Endothelial cell of umbilical vein (primary cell): ENCODE results near the gene APELA. TPM values are rescaled to one million over a fixed set of nuclear protein-coding genes. Genes with fewer than 3 reads are reported as not detected.

Source experiments
- BruUV-seq: library from RNA; stranded (reverse); fragments of 400-500 nt; replicated peaks from 2 replicates; lab custom pipeline; 2021; lab: Mats Ljungman, UMichigan
- CTCF ChIA-PET: fragments of 300-600, 350-600 bp; sonication (Branson Sonifier 250); formaldehyde crosslinking; loops from one replicate; lab custom pipeline; 2021; ENCODE audit warnings: antibody characterized with exemption, inconsistent platforms; lab: Charles Lee
- POLR2A ChIA-PET: fragments of 300-600, 350-600 bp; sonication (Branson Sonifier 250); formaldehyde crosslinking; loops from one replicate; lab custom pipeline; 2021; ENCODE audit warnings: antibody characterized with exemption, inconsistent platforms; lab: Charles Lee
- DNase-seq: peaks from one replicate; pipeline ENCODE4 v3.0.0-alpha.2; 2011; ENCODE audit warnings: low read depth, low spot score
- FAIRE-seq: peaks from 2 replicates; lab custom pipeline; 2011; peaks lifted over from hg19 to GRCh38; lab: Jason Lieb, UNC
- H2AFZ ChIP-seq: 2 replicates; pipeline ENCODE4 v1.6.0; 2012; ENCODE audit warnings: low read depth, low read length, control low read depth, inconsistent platforms
- H3K27ac ChIP-seq: 2 replicates; pipeline ENCODE4 v1.5.1; 2011; ENCODE audit warnings: low read depth, mild to moderate bottlenecking, control low read depth, low read length, moderate library complexity; ENCODE audit not compliant: insufficient read depth
- H3K27me3 ChIP-seq, 2 experiments: 2 replicates each; pipeline versions ENCODE4 v1.6.0 to v1.6.1; 2011; ENCODE audit warnings: low read length in 2 of 2, mixed read lengths in 1 of 2; ENCODE audit not compliant: control insufficient read depth in 2 of 2, insufficient read depth in 2 of 2
- H3K36me3 ChIP-seq, 2 experiments: 2 replicates in 1 of 2; 3 replicates in 1 of 2; pipeline ENCODE4 v1.5.1; 2011; ENCODE audit warnings: low read length in 2 of 2, mild to moderate bottlenecking in 1 of 2, moderate library complexity in 1 of 2; ENCODE audit not compliant: control insufficient read depth in 2 of 2, insufficient read depth in 2 of 2; ENCODE audit errors: extremely low read depth in 1 of 2
- H3K4me1 ChIP-seq: 3 replicates; pipeline ENCODE4 v1.5.1; 2011; ENCODE audit warnings: mild to moderate bottlenecking, low read length; ENCODE audit not compliant: control insufficient read depth, insufficient read depth; ENCODE audit errors: extremely low read depth
- H3K4me2 ChIP-seq: 2 replicates; pipeline ENCODE4 v1.6.1; 2011; ENCODE audit warnings: low read length, control low read depth, mixed read lengths; ENCODE audit not compliant: insufficient read depth
- H3K4me3 ChIP-seq, 3 experiments: fragments of 200-600 bp in 1 of 3; sonication (generic), shearing (Covaris generic) in 1 of 3; replicated peaks in 1 of 3; 2 replicates each; pipeline ENCODE4 v1.5.1; 2011 to 2016; ENCODE audit warnings: control low read depth in 3 of 3, low read length in 3 of 3, mild to moderate bottlenecking in 2 of 3, inconsistent platforms in 1 of 3, low read depth in 1 of 3, moderate library complexity in 1 of 3; ENCODE audit not compliant: insufficient read depth in 1 of 3
- H3K79me2 ChIP-seq: 2 replicates; pipeline ENCODE4 v1.6.0; 2012; ENCODE audit warnings: low read length, inconsistent platforms; ENCODE audit not compliant: control insufficient read depth, insufficient read depth
- H3K9ac ChIP-seq: replicated peaks from 2 replicates; pipeline ENCODE3; 2011; ENCODE audit warnings: low read length, control low read depth; ENCODE audit not compliant: insufficient read depth; ENCODE audit errors: extremely low read depth
- H3K9me1 ChIP-seq: replicated peaks from 3 replicates; pipeline ENCODE4 v1.6.0; 2011; ENCODE audit warnings: mild to moderate bottlenecking, low read length; ENCODE audit not compliant: control insufficient read depth, insufficient read depth; ENCODE audit errors: extremely low read depth
- H3K9me3 ChIP-seq: replicated peaks from 2 replicates; pipeline ENCODE4 v1.5.1; 2012; ENCODE audit warnings: low read length, inconsistent platforms; ENCODE audit not compliant: control insufficient read depth, insufficient read depth
- H4K20me1 ChIP-seq: replicated peaks from 2 replicates; pipeline ENCODE3; 2011; ENCODE audit warnings: mild to moderate bottlenecking, low read length; ENCODE audit not compliant: control insufficient read depth, insufficient read depth; ENCODE audit errors: extremely low read depth
- CTCF ChIP-seq, 2 donors: IDR thresholded peaks; 1 replicate in 1 of 2; 2 replicates in 1 of 2; pipeline ENCODE4 v1.5.1; 2011; ENCODE audit warnings: low read length in 2 of 2, mild to moderate bottlenecking in 2 of 2, moderate library complexity in 2 of 2, control low read depth in 1 of 2, inconsistent platforms in 1 of 2, low read depth in 1 of 2; ENCODE audit not compliant: insufficient read depth in 1 of 2; ENCODE audit errors: extremely low read depth in 1 of 2
- EZH2 ChIP-seq: IDR thresholded peaks from 2 replicates; pipeline ENCODE4 v1.6.1; 2012; ENCODE audit warnings: borderline replicate concordance, low read depth, mild to moderate bottlenecking, moderate library complexity, low read length, inconsistent platforms; ENCODE audit not compliant: severe bottlenecking
- FOS ChIP-seq: IDR thresholded peaks from 2 replicates; pipeline ENCODE4 v1.6.1; 2011; ENCODE audit warnings: mild to moderate bottlenecking, low read length, moderate library complexity, borderline replicate concordance; ENCODE audit not compliant: insufficient read depth
- GATA2 ChIP-seq: IDR thresholded peaks from 2 replicates; pipeline ENCODE4 v1.7.0; 2011; ENCODE audit warnings: low read depth, mild to moderate bottlenecking, moderate library complexity, mixed read lengths, low read length; ENCODE audit not compliant: insufficient read length, insufficient read depth
- JUN ChIP-seq: IDR thresholded peaks from 2 replicates; pipeline ENCODE4 v1.6.1; 2011; ENCODE audit warnings: borderline replicate concordance, low read depth; ENCODE audit not compliant: insufficient read length, insufficient read depth
- MAX ChIP-seq: IDR thresholded peaks from 2 replicates; pipeline ENCODE4 v1.6.1; 2011; ENCODE audit not compliant: insufficient read depth, insufficient read length
- MYC ChIP-seq: IDR thresholded peaks from one replicate; pipeline ENCODE4 v1.6.1; 2011; ENCODE audit warnings: mild to moderate bottlenecking, low read depth, low read length
- POLR2A ChIP-seq: IDR thresholded peaks from 2 replicates; pipeline ENCODE4 v1.6.1; 2012; ENCODE audit warnings: low read depth, mild to moderate bottlenecking, control low read depth, low read length
- POLR2AphosphoS5 ChIP-seq: IDR thresholded peaks from 2 replicates; pipeline ENCODE4 v1.6.1; 2012; ENCODE audit warnings: low read depth, mild to moderate bottlenecking, control low read depth, low read length, moderate library complexity; ENCODE audit not compliant: insufficient read depth
- dilution Hi-C: fragments of 300-500 bp; cut with MboI; formaldehyde crosslinking; loops from one replicate; pipeline ENCODE4 v1.15.0; 2019; ENCODE audit warnings: low sequenced_read_pairs; ENCODE audit not compliant: extremely low pct_ligation_motif_present
- intact Hi-C: fragments of 100-400 bp; cut with micrococcal nuclease; formaldehyde crosslinking; loops from one replicate; pipeline ENCODE4 v1.10.0; 2022
- polyA plus RNA-seq, 4 experiments: library from polyadenylated mRNA; depleted of rRNA in 3 of 4; stranded (reverse) in 3 of 4; unstranded in 1 of 4; fragments of >200 nt; gene quantifications; 2 replicates each; pipeline versions ENCODE4 v1.2.1 to v1.2.3, GENCODE V29; 2011 to 2012; ENCODE audit warnings: missing spikeins in 1 of 4
- total RNA-seq: library from RNA; stranded (reverse); gene quantifications from 2 replicates; pipeline ENCODE4 v1.2.3, GENCODE V29; 2021

Gene APELA
- total and polyA plus RNA-seq, 2 donors (not counting 3 experiments of a cell fraction or from before 2014, with no cell fraction given), result not detected

- no peak overlapping the region for H3K4me3 ChIP-seq
- H3K79me2 ChIP-seq, result no peaks in the 10 kb centered on the region
- H3K4me2 ChIP-seq, result no peak overlapping the region
- DNase-seq, result no peak
- H2AFZ ChIP-seq, result no peak overlapping the region
- intact Hi-C loops, result no loop called here
- no peak overlapping the region for H3K27ac ChIP-seq
- CTCF ChIA-PET, result no interaction called here
- FAIRE-seq, result no peak
- H3K4me1 ChIP-seq, result no peaks in the 10 kb centered on the region
- H3K9ac ChIP-seq, result no peak overlapping the region
- no peak for TF ChIP-seq POLR2AphosphoS5
- TF ChIP-seq CTCF (IDR thresholded peaks at IDR 0.05; ENCODE audit: extremely low read depth in 1 of 2, insufficient read depth in 1 of 2, low read depth in 1 of 2, low read length in 2 of 2), result no peak
- no peak for TF ChIP-seq POLR2A
- no peak for TF ChIP-seq FOS
- TF ChIP-seq JUN, result no peak
- TF ChIP-seq EZH2, result no peak
- TF ChIP-seq GATA2, result no peak
- no peak for TF ChIP-seq MYC
- TF ChIP-seq MAX, result no peak
- no peaks in the 10 kb centered on the region for H3K27me3 ChIP-seq
- no peaks in the 10 kb centered on the region for H3K36me3 ChIP-seq
- dilution Hi-C loops, result no loop called here
- no TSS peak for BruUV-seq
- H3K9me3 ChIP-seq, result no peaks in the 10 kb centered on the region
- POLR2A ChIA-PET, result no interaction called here
- H4K20me1 ChIP-seq, result no peaks in the 10 kb centered on the region
- no peaks in the 10 kb centered on the region for H3K9me1 ChIP-seq
Measured at GRCh38 chr4:164890691-164891090, 13.7 kb downstream of the APELA start.
